Heart left ventricle (tissue), 16 donors: Measurements from ENCODE around the gene ADAP2. TPM values are rescaled to one million over a fixed set of nuclear protein-coding genes. Genes with fewer than 3 reads are reported as not detected.
"Not testable (repeated sequence)": the region's sequence is repeated elsewhere in the genome, so short reads cannot be mapped to it uniquely, and the experiment has no call there.

Experiments
- ATAC-seq, 4 donors: fragments of 200-7000 bp; cut with Tn5 transposase; one replicate each; pipeline ENCODE4 v1.9.1; 2020 to 2022; ENCODE audit warnings: moderate library complexity in 4 of 4, mild to moderate bottlenecking in 3 of 4, moderate number of reproducible peaks in 1 of 4
- DNase-seq, 5 donors: peaks; one replicate each; pipeline ENCODE4 v3.0.0-alpha.2; 2020
- H3K27ac ChIP-seq, 12 donors: fragments of 200-600 bp; sonication (generic) in 4 of 12; one replicate each; pipeline versions ENCODE4 v1.5.0 to v1.8.0; 2016 to 2022; ENCODE audit warnings: mild to moderate bottlenecking in 2 of 12
- H3K27me3 ChIP-seq, 9 donors: fragments of 200-600 bp; sonication (generic) in 2 of 9; one replicate each; pipeline versions ENCODE4 v1.5.1 to v1.8.0; 2016 to 2022; ENCODE audit warnings: mild to moderate bottlenecking in 3 of 9
- H3K36me3 ChIP-seq, 9 donors: fragments of 200-600 bp; sonication (generic) in 2 of 9; one replicate each; pipeline versions ENCODE4 v1.5.0 to v1.8.0; 2018 to 2022; ENCODE audit warnings: mild to moderate bottlenecking in 2 of 9
- H3K4me1 ChIP-seq, 12 donors: fragments of 200-600 bp; sonication (generic) in 4 of 12; one replicate each; pipeline versions ENCODE4 v1.5.0 to v1.8.0; 2016 to 2022; ENCODE audit warnings: mild to moderate bottlenecking in 3 of 12
- H3K4me3 ChIP-seq, 12 donors: fragments of 200-600 bp; sonication (generic) in 4 of 12; one replicate each; pipeline versions ENCODE4 v1.5.0 to v1.8.0; 2017 to 2022; ENCODE audit warnings: mild to moderate bottlenecking in 9 of 12, moderate library complexity in 4 of 12
- H3K9me3 ChIP-seq, 12 donors: fragments of 200-600 bp; sonication (generic) in 4 of 12; one replicate each; pipeline versions ENCODE4 v1.5.0 to v1.8.0; 2016 to 2022; ENCODE audit warnings: mild to moderate bottlenecking in 1 of 12
- CTCF ChIP-seq, 12 donors: fragments of 200-600 bp; sonication (generic) in 4 of 12; IDR thresholded peaks; one replicate each; pipeline versions ENCODE4 v1.5.0 to v1.8.0; 2018 to 2022; ENCODE audit warnings: antibody characterized with exemption in 12 of 12, mild to moderate bottlenecking in 5 of 12
- POLR2A ChIP-seq, 2 donors: fragments of 450-650 bp; IDR thresholded peaks; one replicate each; pipeline ENCODE4 v1.6.1; 2017; ENCODE audit warnings: antibody characterized with exemption in 2 of 2, mild to moderate bottlenecking in 2 of 2, moderate library complexity in 2 of 2
- WGBS, 4 donors: extraction: QIAGEN DNeasy Blood & Tissue Kit in 2 of 4; methylation state at CpG; one replicate each; pipeline versions ENCODE4 v1.1.5 to v1.1.7; 2013 to 2018; 5-methylcytosine and 5-hydroxymethylcytosine counted together
- intact Hi-C, 10 donors: fragments of 100-400 bp; cut with DNase I; formaldehyde crosslinking; loops; one replicate each; pipeline versions ENCODE4 v1.11.1 to v1.14.2; 2022
- polyA plus RNA-seq, 2 donors: library from polyadenylated mRNA; stranded (reverse); fragments of 200-250 nt; gene quantifications; one replicate each; pipeline ENCODE4 v1.2.3, GENCODE V29; 2013
- total RNA-seq, 9 donors: library from RNA; depleted of rRNA in 2 of 9; stranded (reverse); fragments of >200 nt in 2 of 9; fragmentation: NEBNext Ultra II Directional in 3 of 9; extraction: Animal tissue kit (Norgen Biotek cat#: 25700) in 3 of 9; gene quantifications; one replicate each; pipeline versions ENCODE4 v1.1.0 to v1.2.4, GENCODE V29; 2016 to 2023
- donor health status: ischemic (EF 13 %, LVEDD 7.1; RV severe dilation, severe dysfunction).
- donor health status: healthy with polysubstance abuse.
- donor health status: DM: no; HTN: yes; CAD: no.
- donor health status: DM: no; HTN: no; CAD: no.
- donor health status: ischemic (EF 25% LVEDD 6.9; RV normal size, moderate dysfunction).
- donor health status: ischemic (EF 25% LVEDD 5.7; RV mildly dilated, moderate dysfunction).
- donor health status: healthy.
- donor health status: DM: yes; HTN: yes; CAD: no.
- donor health status: ischemic (EF 35%, LVEDD 5.7; RV mildly dilated, moderate dysfunction).
- donor health status: nonischemic (EF 11% LVEDD 7.7; RV severe dilation, severe dysfunction).
- donor health status: DM: yes; HTN: yes; CAD: no.
- donor health status: PGD.
- donor health status: ischemic (EF 29% LVEDD 5.4; RV normal size, mild dysfunction).
- donor health status: nonischemic (EF 23%, LVEDD 6.1; RV moderate dilation, normal function).

Gene ADAP2
- total and polyA plus RNA-seq, 11 donors: 3.1 to 43.5 (median 6.4) TPM

- Histone ChIP-seq H3K9me3 (no peaks in the 10 kb centered on the region), H3K4me1 (peaks cover 0 to 18% (median 5%) of the 10 kb centered on the region in 12 donors), H3K36me3 (peaks cover 0 to 49% (median 0%) of the 10 kb centered on the region in 9 donors), H3K27ac (no peak overlapping the region), H3K27me3 (peaks cover 0 to 36% (median 17%) of the 10 kb centered on the region in 9 donors), H3K4me3 (no peak overlapping the region)
- DNase-seq (no peak), ATAC-seq (no peak)
- intact Hi-C loops: no loop called here
- 63 to 83% (median 78%) methylated on average over 6 of the region's 6 CpGs for WGBS, 4 donors
- TF ChIP-seq CTCF (IDR thresholded peaks at IDR 0.05) (no peak), POLR2A (IDR thresholded peaks at IDR 0.05) (no peak)
Observed at GRCh38 chr17:30926516-30926915, 4.8 kb downstream of the ADAP2 start.

GRCh38 chr17:30927756-30928155 lies 6.0 kb downstream of the ADAP2 start:
- intact Hi-C loops: no loop called here
- DNase-seq (no peak), ATAC-seq (no peak)
- H3K27ac ChIP-seq: no peak overlapping the region
- H3K27me3 ChIP-seq: peaks cover 0 to 23% (median 5%) of the 10 kb centered on the region in 9 donors
- peaks cover 0 to 6% (median under 1%) of the 10 kb centered on the region in 12 donors for H3K4me1 ChIP-seq
- no peak for TF ChIP-seq CTCF (IDR thresholded peaks at IDR 0.05)
- TF ChIP-seq POLR2A (IDR thresholded peaks at IDR 0.05): no peak
- 88 to 92% (median 89%) methylated on average over 5 of the region's 5 CpGs for WGBS, 4 donors
- peaks cover 0 to 53% (median 0%) of the 10 kb centered on the region in 9 donors for H3K36me3 ChIP-seq
- no peak overlapping the region for H3K4me3 ChIP-seq
- H3K9me3 ChIP-seq: no peaks in the 10 kb centered on the region

GRCh38 chr17:30928584-30928983 lies 6.8 kb downstream of the ADAP2 start:
- Histone ChIP-seq H3K27me3 (peaks cover 0 to 15% (median 0%) of the 10 kb centered on the region in 9 donors), H3K9me3 (no peaks in the 10 kb centered on the region), H3K27ac (no peak overlapping the region), H3K4me3 (no peak overlapping the region), H3K36me3 (peaks cover 0 to 60% (median 0%) of the 10 kb centered on the region in 9 donors), H3K4me1 (peaks cover 0 to 3% (median 0%) of the 10 kb centered on the region in 12 donors)
- no peak for TF ChIP-seq POLR2A (IDR thresholded peaks at IDR 0.05)
- TF ChIP-seq CTCF (IDR thresholded peaks at IDR 0.05): no peak
- DNase-seq (no peak), ATAC-seq (no peak)
- intact Hi-C loops: no loop called here
- WGBS, 4 donors: 72 to 81% (median 77%) methylated on average over 2 to 3 of the region's 3 CpGs

DNA sequence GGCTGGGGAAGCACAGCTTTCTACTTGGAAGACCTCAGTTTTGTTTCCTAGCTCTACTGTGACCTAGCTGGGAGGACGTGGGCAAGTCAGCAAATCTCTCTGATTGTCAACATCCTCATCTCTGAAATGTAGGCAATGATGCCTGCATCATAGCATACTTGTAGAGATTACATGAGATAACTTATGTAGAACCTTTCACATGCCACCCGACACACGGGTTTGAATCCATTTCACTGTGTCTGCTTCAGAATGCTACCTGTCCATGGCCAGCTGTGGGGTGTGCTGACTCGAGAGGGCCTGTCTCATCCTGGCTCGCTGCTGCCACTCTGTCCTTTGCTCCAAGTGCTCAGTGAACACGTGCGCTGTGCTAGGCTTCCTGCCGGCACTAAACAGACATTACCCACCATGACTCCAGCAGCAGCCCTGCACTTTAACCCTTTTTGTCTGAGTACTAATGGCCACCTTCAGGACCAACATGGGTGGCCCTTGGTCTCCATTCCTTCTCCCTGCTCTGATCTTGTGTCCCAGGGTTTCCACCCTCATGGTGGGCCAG lies 7.4 kb downstream of the ADAP2 start:
- DNase-seq (no peak), ATAC-seq (no peak)
- H3K36me3 ChIP-seq: peaks cover 0 to 64% (median 0%) of the 10 kb centered on the region in 9 donors
- no peak overlapping the region for H3K27ac ChIP-seq
- H3K4me1 ChIP-seq: peaks cover 0 to 1% (median 0%) of the 10 kb centered on the region in 12 donors
- intact Hi-C loops: no loop called here
- 52 to 65% (median 54%) methylated on average over 8 of the region's 8 CpGs for WGBS, 4 donors
- no peaks in the 10 kb centered on the region for H3K9me3 ChIP-seq
- H3K4me3 ChIP-seq: no peak overlapping the region
- peaks cover 0 to 9% (median 0%) of the 10 kb centered on the region in 9 donors for H3K27me3 ChIP-seq
- no peak for TF ChIP-seq POLR2A (IDR thresholded peaks at IDR 0.05)
- no peak for TF ChIP-seq CTCF (IDR thresholded peaks at IDR 0.05)

- peaks cover 0 to 67% (median 0%) of the 10 kb centered on the region in 9 donors for H3K36me3 ChIP-seq
- H3K27ac ChIP-seq, intact Hi-C loops, ATAC-seq, H3K27me3 ChIP-seq, H3K4me1 ChIP-seq, H3K4me3 ChIP-seq, H3K9me3 ChIP-seq, DNase-seq: not testable (repeated sequence)
- WGBS, 4 donors: 89 to 95% (median 94%) methylated on average over 3 of the region's 3 CpGs
Observed at GRCh38 chr17:30929861-30930260, 8.1 kb downstream of the ADAP2 start.
